ENCODE measurements around the gene STARD3. TPM values are rescaled to one million over a fixed set of nuclear protein-coding genes. Genes with fewer than 3 reads are reported as not detected.
"Not testable (repeated sequence)": the region's sequence is repeated elsewhere in the genome, so short reads cannot be mapped to it uniquely, and the experiment has no call there.

Gene STARD3
- total RNA-seq, 1 experiment from 2014 or later: 61.8 TPM

DNA sequence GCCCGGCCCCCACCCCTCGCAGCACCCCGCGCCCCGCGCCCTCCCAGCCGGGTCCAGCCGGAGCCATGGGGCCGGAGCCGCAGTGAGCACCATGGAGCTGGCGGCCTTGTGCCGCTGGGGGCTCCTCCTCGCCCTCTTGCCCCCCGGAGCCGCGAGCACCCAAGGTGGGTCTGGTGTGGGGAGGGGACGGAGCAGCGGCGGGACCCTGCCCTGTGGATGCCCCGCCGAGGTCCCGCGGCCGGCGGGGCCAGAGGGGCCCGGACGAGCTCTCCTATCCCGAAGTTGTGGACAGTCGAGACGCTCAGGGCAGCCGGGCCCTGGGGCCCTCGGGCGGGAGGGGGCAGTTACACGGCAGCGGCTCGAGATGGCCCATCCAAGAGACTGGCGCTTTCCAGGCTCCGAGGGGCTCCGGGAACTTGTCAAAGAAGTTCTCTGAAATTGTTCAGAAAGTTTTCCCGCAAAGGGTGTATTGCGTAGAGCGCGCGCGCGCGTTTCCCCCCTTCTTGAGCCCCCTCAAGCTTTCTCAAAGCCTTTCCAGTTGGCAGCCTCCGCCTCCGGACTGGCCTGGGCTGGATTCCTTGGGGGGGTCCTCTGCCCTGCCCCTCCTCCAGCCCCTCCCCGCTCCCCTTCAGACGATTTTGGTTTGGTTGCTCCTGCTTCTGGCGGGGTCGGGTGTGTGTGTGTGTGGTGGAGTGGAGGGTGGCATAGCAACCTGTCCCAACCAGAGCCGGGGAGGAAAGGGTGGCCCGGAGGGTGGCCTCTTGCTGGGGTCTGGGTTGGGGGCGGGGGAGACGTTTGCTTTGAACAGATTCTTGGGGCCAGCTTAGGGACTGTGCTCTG lies 63.4 kb downstream of the STARD3 start:
- H3K4me3 ChIP-seq: peak overlapping the region; percentile 89
- H3K36me3 ChIP-seq: no peaks in the 10 kb centered on the region; the same call in none of the 2 replicates
- peak; percentile 33 for DNase-seq
- no peaks in the 10 kb centered on the region for H3K27me3 ChIP-seq
- no peaks in the 10 kb centered on the region for H3K9me3 ChIP-seq

DNA sequence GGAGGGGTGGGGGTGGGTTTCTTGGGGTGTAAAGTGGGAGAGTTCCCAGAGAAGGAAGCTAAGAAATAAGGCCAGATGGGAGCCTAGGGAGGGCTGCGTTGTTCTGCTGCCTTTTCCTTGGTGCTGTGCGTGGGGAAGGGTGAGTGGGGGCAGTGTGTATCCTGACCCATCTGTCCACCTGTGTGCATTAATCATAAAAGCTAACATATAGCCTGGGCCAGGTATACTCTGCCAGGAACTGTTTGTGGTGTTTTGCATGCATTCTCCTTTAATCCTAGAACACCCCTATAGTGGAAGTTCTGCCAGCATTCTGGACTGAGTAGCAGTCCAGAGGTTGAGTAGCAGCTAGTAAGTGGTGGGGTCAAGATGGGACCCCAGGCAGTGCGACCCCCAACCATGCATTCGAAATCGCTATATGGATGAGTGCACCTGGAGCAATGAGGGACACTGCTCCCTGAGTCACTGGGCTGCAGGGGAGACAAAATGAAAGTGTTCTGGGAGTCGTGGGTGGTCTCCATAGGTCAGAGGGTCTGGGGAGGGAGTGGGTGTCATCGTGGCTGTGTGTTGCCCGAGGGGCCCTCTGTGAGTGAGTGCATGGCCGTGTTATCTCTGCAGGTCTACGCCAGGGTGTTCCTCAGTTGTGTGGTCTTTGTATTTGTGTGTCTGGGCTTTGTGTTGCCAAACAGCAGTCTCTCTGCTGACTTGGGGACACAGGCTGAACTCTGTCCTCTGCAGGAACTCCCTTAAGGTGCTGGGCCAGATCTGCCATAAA lies 64.3 kb downstream of the STARD3 start:
- Histone ChIP-seq H3K36me3 (no peaks in the 10 kb centered on the region; the same call in none of the 2 replicates), H3K9me3 (no peaks in the 10 kb centered on the region), H3K4me3 (peak overlapping the region; percentile 89), H3K27me3 (no peaks in the 10 kb centered on the region)
- no peak for DNase-seq

DNA sequence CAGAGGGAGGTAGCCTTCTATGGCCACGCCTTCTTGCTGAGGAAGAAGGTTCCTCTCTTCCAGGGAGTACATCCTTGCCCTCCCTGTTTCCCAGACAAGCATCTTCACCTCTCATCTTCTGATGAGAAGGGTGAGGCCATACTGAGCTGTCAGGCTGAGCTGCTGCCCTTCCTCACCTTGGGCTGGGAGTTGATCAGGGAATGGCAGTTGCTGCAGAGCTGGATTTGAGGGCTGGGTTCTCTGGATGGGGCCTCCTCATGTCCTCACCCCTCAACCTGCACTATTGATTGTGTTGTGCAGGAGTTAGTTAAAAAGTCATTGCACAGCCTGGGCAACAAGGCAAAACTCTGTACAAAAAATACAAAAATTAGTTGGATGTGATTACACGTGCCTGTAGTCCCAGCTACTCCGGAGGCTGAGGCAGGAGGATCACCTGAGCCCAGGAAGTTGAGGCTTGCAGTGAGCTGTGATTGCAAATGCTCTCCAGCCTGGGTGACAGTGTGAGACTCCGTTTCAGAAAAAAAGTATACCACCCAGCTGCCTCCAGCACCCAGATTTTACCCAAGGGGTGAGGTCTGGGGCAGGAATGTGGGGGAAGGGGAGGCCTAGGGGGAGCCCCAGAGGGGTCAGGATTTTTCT lies 65.0 kb downstream of the STARD3 start:
- H3K9me3 ChIP-seq: no peaks in the 10 kb centered on the region
- H3K27me3 ChIP-seq: no peaks in the 10 kb centered on the region
- DNase-seq: no peak
- H3K36me3 ChIP-seq: no peaks in the 10 kb centered on the region; the same call in none of the 2 replicates
- no peak overlapping the region for H3K4me3 ChIP-seq

GRCh38 chr17:39702901-39703893 lies 66.3 kb downstream of the STARD3 start:
- no peak overlapping the region for H3K4me3 ChIP-seq
- no peaks in the 10 kb centered on the region for H3K27me3 ChIP-seq
- peaks cover 12% of the 10 kb centered on the region for H3K36me3 ChIP-seq
- H3K9me3 ChIP-seq: no peaks in the 10 kb centered on the region
- peak; percentile 31 for DNase-seq

DNA sequence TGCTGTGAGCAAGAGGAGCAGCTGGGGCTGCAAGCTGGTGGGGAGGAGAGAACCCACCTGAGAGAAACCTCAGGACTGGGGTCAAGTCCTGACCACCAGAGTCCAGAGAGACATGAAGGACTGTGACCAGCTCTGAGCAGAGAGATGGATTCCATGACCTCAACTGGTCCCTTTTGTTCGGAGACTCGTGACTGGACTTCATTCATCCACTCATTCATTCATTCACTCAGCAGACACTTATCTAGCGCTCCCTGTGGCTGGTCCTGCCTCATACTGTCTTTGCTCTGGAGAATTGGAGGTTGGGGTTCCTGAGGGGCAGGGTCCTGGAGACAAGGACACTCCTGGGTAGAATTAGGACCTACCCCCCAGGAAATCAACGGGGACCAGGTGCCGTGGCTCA lies 67.0 kb downstream of the STARD3 start:
- no peak for DNase-seq
- Histone ChIP-seq H3K4me3 (no peak overlapping the region), H3K27me3 (no peaks in the 10 kb centered on the region), H3K36me3 (peaks cover 15% of the 10 kb centered on the region), H3K9me3 (no peaks in the 10 kb centered on the region)

- DNase-seq: peak; percentile 50
- Histone ChIP-seq H3K9me3 (no peaks in the 10 kb centered on the region), H3K27me3 (no peaks in the 10 kb centered on the region), H3K36me3 (peaks cover 20% of the 10 kb centered on the region), H3K4me3 (no peak overlapping the region)
Observed at GRCh38 chr17:39704821-39705551, 68.0 kb downstream of the STARD3 start.

GRCh38 chr17:39705786-39706348 lies 68.9 kb downstream of the STARD3 start:
- DNase-seq: no peak

GRCh38 chr17:39706383-39706782 lies 69.4 kb downstream of the STARD3 start:
- DNase-seq: no peak

More at GRCh38 chr17:39705786-39706348, 68.9 kb downstream of the STARD3 start:
- peaks cover 22% of the 10 kb centered on the region for H3K36me3 ChIP-seq
- no peak overlapping the region for H3K4me3 ChIP-seq
- no peaks in the 10 kb centered on the region for H3K9me3 ChIP-seq
- H3K27me3 ChIP-seq: no peaks in the 10 kb centered on the region

DNA sequence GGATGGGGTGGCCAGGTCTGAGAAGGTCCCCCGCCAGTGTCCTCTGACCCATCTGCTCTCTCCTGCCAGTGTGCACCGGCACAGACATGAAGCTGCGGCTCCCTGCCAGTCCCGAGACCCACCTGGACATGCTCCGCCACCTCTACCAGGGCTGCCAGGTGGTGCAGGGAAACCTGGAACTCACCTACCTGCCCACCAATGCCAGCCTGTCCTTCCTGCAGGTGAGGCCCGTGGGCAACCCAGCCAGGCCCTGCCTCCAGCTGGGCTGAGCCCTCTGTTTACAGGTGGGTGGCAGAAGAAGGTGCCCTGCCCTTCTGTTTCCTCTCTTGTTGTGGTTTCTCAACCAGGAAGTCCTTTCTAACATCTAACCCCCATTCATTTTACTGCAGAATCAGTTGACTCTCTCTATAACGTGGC lies 70.0 kb downstream of the STARD3 start:
- no peaks in the 10 kb centered on the region for H3K27me3 ChIP-seq
- H3K4me3 ChIP-seq: no peak overlapping the region
- H3K9me3 ChIP-seq: no peaks in the 10 kb centered on the region
- H3K36me3 ChIP-seq: peaks cover 27% of the 10 kb centered on the region
- no peak for DNase-seq

More at GRCh38 chr17:39706383-39706782, 69.4 kb downstream of the STARD3 start:
- Histone ChIP-seq H3K27me3 (no peaks in the 10 kb centered on the region), H3K4me3 (no peak overlapping the region), H3K36me3 (peaks cover 24% of the 10 kb centered on the region), H3K9me3 (no peaks in the 10 kb centered on the region)

DNA sequence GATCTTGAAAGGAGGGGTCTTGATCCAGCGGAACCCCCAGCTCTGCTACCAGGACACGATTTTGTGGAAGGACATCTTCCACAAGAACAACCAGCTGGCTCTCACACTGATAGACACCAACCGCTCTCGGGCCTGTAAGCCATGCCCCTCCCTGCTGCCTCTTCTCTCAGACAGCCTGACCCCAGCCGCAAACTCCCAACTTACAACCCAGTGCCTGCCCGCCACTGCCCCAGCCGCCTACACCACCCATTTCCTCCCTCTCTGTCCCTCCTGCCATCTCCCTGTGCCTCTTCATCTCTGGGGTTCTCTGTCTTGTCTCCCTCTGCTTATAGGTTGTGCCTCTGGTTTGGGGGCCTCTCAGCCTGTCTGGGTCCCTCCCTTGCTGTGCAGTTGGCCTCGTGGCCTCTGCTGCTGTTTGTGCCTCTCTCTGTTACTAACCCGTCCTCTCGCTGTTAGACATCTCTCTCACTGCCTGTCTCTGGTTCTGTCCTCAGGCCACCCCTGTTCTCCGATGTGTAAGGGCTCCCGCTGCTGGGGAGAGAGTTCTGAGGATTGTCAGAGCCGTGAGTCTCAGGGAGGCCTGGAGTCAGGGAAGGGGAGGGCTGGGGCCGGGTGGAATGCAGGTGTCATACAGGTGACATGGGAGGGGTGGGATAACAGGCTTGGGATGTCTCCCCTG lies 72.5 kb downstream of the STARD3 start:
- DNase-seq: no peak
- Histone ChIP-seq H3K4me3 (no peak overlapping the region), H3K9me3 (no peaks in the 10 kb centered on the region), H3K36me3 (peaks cover 33% of the 10 kb centered on the region), H3K27me3 (no peaks in the 10 kb centered on the region)

DNA sequence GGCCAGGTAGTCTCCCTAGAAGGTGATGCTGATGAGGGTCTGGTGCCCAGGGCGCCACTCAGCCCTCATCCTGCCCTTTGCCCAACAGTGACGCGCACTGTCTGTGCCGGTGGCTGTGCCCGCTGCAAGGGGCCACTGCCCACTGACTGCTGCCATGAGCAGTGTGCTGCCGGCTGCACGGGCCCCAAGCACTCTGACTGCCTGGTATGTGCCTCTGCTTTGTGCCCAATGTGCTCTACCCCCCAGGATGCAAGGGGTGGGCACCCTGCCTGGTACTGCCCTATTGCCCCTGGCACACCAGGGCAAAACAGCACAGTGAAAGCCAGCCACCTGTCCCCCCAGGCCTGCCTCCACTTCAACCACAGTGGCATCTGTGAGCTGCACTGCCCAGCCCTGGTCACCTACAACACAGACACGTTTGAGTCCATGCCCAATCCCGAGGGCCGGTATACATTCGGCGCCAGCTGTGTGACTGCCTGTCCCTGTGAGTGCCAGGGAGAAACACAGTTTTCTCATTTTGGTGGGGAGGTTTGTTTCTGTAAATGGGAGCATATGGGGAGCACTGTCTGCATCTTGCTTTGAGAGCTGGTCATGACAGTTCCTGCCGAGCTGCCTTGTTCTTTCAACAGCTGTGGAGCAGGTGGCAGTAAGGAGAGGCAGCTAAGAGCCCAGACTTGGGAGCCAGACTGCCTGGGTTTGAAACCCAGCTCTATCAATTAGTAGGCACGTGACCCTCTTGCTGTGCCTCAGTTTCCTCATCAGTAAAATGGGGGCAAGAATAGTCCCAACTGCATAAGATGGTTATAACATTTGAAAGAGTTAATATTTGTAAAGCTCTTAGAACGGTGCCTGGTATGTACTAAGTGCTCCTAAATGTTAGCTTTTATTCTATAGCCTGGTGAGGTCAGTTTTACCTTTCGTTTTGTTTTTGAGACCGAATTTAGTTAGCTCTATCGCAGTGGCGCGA lies 73.3 kb downstream of the STARD3 start:
- no peaks in the 10 kb centered on the region for H3K27me3 ChIP-seq
- no peaks in the 10 kb centered on the region for H3K9me3 ChIP-seq
- peaks cover 33% of the 10 kb centered on the region for H3K36me3 ChIP-seq
- no peak overlapping the region for H3K4me3 ChIP-seq
- no peak for DNase-seq

- peaks cover 36% of the 10 kb centered on the region for H3K36me3 ChIP-seq
Observed at GRCh38 chr17:39711071-39711470, 74.1 kb downstream of the STARD3 start.

GRCh38 chr17:39711851-39712250 lies 74.9 kb downstream of the STARD3 start:
- Histone ChIP-seq H3K36me3 (peaks cover 36% of the 10 kb centered on the region), H3K4me3 (no peak overlapping the region), H3K9me3 (no peaks in the 10 kb centered on the region), H3K27me3 (no peaks in the 10 kb centered on the region)
- DNase-seq: no peak

More at GRCh38 chr17:39711071-39711470, 74.1 kb downstream of the STARD3 start:
- not testable (repeated sequence) for H3K4me3 ChIP-seq, DNase-seq, H3K27me3 ChIP-seq, H3K9me3 ChIP-seq
